Activated CD8-positive, alpha-beta memory T cell treated with anti-CD3 and anti-CD28 coated beads for 24 hours (primary cell): ENCODE data around the gene FAM53B.
"Not testable (repeated sequence)": the region's sequence is repeated elsewhere in the genome, so short reads cannot be mapped to it uniquely, and the experiment has no call there.

Experiments used
- DNase-seq: peaks from one replicate; pipeline ENCODE4 v3.0.0-alpha.2; 2020

The FAM53B gene

DNA sequence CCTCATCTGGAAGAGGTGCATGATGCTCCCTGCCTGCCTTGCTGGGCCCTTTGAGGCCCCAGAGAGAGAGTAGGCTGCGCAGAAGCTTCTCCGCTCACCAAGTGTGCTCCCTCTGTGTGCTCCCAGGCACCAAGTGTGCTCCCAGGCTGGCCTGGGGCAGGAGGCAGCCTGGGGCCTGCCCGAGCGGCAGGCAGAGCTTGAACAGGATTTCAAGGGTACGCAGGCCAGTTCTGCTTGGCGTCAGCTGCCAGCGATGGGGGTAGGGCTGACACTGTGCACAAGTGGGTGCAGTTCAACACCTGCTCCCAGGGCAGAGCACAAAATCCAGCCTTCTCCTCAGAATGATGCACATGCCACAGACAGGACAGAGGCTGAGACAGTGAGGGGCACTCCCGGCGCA is 119.7 kb downstream of the FAM53B start:
- no peak for DNase-seq

DNA sequence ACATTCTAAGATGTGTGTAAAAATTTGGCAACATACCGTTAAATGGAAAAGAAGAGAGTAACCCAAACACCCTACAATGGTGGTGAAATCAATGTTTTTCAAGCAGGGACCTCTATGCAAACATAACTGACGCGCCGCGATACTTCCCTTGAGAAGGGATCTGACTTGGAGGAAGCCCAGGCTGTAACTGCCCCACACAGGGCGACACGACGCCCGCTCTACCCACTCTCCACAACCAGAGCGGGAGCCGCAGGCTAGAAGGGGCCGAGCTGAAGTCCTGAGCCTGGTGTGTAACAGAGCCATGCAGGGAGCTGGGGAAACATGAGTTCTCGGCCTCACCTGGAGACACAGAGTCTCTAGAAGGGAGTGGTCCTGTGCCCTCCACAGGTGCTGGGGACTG is 120.2 kb downstream of the FAM53B start:
- no peak for DNase-seq

DNA sequence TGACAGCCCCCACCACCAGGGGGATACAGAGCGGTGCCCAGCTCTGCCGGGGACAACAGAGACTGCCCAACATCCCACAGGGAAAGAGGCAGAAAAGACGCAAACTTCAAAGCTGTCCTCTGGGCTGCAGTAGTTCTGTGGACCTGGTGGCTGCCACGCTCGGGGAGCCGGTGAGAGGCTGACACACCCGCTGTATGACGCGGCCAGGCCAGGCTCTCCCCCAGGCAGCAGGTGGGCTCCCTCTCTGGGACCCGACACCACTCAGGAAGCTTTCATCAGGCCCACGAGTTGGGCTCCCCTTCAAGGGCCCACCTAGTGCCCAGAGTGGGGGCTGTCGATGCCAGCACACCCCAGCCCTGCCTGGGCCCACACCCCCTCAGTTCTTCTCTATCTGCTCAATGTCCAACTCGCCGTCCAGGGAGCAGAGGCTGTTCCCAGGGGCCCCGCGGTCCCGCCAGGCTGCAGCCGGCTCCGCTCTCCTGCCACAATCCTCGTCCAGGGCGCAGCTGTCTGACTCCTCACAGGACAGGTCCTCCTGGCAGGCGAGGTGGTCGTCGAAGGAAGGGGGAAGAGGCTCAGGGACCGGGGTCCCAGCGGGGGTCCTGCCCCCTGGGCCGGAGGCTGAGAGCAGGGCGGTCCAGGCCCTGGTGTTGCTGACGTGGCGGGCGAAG is 121.2 kb downstream of the FAM53B start:
- no peak for DNase-seq

DNA sequence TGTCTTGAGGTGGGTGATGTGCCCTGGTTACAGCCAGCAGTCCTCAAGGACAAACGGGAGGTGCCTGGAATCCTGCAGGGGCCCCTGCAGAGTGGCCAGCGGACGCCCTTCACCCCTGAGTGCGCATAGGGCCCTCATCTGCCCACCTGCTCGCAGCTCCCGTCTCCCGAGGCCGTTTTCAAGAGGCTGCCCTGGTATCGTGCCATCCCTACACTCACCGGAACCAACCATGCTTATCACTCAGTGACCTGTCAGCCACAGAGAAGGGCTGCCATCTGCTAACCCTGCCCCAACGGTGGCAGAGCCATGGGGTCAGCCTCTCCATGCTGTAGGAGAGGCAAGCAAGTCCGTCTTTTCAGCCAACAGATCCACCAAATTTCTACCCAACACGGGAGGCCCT is 122.0 kb downstream of the FAM53B start:
- DNase-seq, result no peak

DNA sequence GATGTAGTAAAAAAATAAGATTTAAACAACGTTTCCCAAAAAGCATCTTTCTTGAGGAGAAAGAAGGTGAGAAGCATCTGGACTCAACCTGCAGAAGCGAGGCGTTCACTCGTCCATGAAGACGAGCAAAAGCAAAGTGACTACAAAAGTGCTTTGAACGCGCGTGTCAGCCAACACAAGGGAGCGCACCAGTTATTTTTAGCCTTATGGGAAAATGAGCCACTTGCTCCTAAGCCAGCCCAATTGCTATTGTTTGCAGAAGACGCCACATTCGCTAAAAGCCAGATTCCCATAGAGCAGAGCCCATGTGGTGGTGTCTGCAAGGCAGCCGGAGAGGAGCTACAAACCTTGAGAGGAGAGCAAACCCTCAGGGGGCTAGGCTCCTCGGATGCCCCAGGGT is 122.5 kb downstream of the FAM53B start:
- no peak for DNase-seq

DNA sequence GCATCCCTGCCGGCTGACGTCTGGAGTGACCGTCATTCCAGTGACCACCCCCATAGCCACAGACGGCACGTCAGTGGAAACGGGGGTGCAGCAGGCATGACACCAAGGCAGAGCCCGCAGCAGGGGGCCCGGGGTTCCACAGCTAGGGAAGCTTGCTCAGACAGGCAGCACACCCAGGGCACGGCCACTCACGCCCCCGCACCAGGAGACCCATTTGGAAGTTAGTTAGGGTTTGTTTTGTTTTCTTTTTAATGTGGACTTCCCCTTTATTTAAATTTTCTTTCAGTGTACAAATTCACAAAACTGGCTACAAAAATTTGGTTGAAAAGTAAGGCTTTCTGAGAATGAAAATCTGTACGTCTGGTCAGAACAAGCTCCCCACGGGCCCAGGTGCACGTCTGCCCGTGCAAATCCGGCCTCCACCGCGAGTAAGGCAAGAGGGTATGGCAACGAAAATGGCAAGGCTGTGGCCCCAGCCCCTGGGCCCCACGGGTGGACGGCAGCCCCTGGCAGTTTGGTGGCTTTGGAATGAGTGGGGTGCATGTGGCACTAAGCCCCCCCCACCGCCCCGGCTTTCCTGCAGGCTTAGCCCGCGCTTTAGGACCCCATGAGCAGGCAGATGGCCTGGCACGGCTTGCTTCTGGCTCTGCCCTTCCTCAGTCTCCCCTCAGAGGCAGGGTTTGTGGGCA is 124.2 kb downstream of the FAM53B start:
- DNase-seq, result no peak

DNA sequence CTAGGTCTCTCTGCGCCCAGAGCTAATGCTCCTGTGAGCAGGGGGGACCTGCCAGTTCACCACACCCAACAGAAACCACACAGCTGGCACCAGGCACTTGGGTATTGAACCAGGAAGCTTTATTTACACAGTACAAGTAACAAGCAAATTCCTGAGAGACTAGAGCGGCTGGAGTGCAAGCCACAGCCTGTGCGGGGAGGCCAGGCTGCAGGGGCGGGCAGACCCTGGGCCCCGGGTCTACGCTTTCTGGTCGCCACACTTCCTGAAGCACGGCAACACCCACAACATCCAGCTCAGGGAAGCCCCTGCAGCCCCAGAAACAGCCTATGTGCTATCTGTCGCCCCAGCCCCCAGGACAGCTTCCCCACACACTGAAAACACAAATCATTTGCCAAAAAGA is 125.0 kb downstream of the FAM53B start:
- DNase-seq, result no peak

DNA sequence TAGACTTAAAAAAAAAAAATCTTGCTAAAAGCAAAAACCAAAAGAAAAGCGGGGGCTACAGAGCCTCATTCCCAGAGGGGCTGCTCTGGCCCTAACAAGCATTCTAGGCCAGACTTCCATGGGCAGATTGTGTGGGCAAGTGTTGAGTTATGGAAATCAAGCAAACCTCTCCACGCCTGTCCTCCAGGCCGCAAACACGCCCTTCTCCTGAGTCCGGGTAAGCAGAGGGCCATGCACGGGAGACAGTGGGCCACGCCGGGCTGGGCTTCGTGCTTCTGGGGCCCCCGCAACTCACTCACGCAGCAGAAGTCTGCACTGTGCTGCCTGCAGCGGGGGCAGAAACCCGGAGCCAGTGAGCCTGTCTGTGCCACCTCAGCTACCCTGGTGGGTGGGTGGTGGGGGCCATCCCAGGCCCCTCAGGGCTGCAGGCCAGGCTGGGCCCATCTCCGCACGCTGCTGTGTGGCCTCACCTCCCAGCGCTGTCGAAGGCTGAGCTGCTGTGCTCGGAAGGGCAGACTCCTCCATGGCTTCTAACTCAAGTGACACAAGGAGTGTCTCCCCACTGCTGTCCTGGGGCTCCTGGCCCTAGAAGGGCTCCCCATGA is 125.6 kb downstream of the FAM53B start:
- DNase-seq, result no peak

DNA sequence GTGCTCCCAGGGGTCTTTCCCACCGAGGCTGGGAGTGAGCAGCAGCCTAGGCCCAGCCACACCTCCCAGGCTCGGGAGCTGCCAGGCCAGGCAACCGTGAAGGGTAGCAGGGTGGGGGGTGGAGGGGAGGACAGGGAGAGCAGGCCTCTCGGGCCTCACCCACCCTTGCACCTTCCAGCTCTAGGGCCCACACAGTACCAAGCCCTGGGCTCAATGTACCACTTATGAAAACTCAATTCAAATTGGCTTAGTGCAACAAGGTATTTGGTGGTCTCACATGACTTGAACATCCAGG is 127.4 kb downstream of the FAM53B start:
- DNase-seq, result no peak

DNA sequence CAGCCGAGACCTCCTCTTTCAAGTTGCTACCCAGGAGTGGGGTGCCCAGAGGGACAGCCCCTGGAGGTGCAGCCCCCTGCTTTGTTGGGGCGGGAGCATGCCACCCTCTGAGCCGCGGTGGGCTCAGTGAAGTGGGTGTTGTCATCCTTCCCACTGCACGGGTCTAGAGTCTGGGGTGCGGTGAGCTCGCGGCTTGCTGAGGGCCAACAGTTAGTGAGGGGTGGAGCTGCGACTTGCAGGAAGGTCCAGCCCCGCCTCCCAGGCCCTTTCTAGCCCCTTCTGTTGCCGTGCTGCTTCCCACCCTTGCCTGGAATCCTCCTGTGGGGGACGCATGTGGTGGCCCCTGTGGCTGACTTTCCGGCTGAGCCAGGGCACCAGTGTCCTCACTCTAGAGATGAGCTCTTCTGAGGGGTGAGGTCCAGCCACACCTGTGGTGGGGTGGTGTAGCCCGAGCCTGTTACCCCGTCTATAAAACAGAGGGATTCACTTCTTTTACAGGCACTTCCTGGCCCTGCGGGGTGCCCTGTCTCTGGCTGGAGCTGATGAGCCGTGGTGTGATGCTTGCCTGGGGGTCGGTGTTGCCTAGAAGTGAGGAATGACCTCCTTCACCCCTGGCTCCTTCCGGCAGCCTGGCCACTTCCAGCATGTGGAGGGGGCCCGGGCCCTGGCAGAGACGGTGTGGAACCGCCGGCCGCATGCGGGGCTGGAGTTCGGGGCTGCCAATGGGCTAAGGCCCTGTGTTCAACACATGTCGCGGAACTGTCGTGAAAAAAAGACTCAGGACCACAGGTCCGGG is 127.9 kb downstream of the FAM53B start:
- DNase-seq, result no peak

DNA sequence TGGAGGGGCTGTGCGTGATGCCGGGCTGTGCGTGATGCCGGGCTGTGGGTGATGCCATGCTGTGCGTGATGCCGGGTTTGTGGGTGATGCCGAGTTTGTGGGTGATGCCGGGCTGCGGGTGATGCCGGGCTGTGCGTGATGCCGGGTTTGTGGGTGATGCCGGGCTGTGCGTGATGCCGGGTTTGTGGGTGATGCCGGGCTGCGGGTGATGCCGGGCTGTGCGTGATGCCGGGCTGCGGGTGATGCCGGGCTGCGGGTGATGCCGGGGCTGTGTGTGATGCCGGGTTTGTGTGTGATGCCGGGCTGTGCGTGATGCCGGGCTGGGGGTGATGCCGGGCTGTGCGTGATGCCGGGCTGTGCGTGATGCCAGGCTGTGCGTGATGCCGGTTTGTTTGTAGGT is 128.9 kb downstream of the FAM53B start:
- DNase-seq, result no peak

DNA sequence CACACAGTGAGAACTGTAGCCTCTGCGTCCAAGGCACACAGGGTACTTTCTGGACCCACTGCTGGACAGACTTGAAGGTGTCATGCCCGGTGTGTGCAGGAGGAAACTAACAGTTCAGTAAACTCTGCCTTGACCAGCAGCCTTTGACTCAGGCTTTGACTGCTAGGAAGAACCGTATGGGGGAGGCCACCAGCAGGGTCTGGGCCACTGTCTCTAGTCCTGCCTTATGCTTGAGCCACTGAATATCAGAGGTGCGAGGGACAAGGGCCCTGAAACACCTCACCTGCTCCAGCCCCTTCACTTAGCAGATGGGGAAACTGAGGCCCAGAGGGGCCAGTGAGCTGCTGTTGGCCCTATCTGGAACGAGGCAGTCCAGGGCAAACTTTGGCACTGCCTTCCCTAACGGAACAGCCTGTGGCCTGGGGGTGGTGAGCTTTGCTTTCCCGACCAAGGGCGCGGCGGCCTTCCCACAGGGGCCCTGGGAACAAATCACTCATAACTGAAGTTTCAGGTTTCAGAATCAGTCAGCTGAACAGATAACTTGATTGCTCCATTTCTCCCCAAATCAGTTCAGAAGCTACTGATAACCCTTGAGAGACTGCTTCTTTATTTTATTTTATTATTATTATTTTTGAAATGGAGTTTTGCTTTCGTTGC is 130.0 kb downstream of the FAM53B start:
- DNase-seq, result peak; percentile 79

DNA sequence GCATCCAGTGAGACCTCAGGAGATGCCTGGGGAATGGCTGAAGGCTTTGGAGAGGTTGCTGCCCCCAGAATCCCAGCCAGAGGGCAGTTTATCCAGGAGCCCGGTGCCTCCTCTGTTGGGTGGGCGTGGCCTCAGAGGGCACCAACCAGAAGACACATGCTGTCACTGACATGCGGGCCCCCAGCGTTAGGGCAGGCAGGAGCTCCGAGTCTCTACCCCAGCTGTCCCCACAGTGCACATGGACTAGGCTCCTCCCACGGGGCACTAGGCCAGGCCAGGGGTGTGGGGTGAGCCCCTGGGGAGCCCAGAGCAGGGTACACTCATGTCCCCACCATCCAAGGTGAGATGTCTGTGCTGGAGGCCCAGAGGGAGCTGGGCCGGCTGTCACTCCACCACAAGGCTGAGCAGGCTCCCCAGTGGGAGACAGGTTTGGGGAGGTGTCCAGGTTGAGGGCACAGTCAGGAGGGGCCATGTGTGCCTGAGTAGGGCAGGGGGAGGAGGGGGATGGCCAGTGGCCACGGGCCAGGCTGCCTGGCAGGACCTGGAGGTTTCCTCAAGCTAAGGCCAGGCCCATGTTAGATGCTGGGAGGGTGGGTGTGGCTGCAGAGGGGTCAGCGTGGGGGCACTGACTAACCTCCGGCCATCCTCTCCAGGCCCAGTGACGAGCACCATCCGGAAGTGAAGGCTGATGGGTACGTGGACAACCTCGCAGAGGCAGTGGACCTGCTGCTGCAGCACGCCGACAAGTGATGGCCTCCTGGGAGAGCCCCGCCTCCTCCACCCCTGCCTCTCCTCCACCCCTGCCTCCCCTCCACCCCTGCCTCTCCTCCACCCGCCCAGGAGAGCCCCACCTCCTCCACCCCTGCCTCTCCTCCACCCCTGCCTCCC is 131.3 kb downstream of the FAM53B start:
- DNase-seq, result no peak

DNA sequence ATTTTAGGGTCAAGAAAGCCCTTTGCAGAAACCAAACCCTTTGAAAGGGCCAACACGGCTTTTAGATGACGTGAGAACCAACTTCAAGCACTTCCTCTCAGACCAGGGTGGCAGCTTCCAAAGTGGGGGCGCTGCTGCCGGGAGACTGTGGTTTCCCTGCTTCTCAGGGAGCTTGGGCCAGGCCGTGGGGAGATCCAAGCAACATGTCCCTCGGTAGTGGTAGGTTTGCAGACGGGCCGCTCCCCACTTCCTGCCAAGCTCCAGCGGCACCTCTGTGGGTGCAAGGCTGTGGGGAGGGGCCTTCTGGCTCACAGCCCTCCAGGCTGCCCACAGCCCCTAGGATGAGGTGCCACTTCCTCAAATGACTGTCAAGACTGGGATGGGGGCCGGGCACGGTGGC is 132.4 kb downstream of the FAM53B start:
- peak; percentile 75 for DNase-seq

DNA sequence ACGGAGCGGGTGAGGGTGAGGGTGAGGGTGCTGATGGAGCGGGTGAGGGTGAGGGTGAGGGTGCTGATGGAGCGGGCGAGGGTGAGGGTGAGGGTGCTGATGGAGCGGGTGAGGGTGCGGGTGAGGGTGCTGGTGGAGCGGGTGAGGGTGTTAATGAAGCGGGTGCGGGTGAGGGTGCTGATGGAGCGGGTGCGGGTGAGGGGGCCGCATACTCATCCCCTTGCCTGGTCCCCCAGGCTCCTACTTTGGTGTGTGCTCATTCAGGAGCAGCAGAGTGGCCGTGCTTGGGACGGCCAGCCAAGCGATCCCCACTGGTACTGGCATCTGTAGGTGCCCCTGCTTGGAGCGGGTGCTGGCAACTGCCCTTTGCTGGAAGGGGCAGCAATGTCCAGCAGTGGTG is 133.3 kb downstream of the FAM53B start:
- not testable (repeated sequence) for DNase-seq

DNA sequence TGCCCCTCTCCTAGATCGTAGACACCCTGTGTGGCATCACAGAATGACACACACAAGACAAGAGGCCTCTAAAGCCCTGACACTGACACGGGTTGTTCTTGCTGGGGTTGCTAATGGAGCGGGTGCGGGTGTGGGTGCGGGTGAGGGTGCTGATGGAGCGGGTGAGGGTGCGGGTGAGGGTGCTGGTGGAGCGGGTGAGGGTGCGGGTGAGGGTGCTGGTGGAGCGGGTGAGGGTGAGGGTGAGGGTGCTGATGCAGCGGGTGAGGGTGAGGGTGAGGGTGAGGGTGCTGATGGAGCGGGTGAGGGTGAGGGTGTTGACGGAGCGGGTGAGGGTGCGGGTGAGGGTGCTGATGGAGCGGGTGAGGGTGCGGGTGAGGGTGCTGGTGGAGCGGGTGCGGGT is 134.0 kb downstream of the FAM53B start:
- DNase-seq, result not testable (repeated sequence)

DNA sequence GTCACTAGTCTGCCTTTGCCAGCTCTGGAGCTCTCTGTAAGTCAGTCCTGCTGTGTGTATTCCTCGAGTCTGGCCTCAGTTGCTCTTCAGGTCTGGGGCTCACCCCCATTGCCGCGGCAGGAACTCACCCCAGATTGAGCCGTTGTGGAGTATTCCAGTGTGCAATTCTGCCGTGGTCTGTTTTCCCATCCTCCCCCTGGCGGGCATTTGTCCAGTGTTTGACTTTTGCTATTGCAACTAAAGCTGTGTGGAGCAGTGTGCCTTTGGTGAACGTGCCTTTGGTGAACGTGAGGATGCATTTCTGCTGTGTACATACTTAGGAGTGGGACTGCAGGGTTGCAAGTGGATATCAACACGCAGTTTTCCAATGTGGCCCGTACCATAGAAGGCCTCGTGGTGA is 134.5 kb downstream of the FAM53B start:
- no peak for DNase-seq

DNA sequence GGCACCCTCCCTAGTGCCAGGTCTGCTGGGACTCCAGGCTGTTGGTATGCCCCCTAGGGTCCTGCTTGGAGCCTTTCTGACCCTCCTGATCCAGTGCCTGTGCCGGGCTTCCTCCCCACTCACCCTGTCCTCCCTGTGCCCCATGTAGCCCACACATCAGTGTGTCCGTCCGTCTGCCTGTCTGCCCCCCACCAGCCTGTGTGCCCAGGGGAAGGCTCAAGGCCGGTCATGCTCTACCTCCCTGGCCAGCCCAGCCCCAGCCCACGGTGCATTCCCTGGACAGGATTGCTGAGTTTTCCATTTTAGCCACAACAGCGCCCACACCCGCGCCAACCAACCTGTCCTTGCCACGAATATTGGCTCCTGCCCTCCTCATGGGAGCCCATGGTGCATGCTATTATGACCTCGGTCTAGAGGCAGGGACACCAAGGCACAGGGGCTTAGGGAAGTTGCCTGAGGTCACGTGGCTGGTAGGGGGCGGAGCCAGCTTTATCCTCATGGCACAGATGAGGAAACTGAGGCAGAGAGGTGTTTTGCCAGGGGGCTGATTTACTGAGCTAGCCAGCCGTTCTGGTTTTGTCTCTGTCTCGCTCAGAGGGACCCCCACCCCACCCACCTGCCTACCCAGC is 136.0 kb downstream of the FAM53B start:
- DNase-seq, result no peak

DNA sequence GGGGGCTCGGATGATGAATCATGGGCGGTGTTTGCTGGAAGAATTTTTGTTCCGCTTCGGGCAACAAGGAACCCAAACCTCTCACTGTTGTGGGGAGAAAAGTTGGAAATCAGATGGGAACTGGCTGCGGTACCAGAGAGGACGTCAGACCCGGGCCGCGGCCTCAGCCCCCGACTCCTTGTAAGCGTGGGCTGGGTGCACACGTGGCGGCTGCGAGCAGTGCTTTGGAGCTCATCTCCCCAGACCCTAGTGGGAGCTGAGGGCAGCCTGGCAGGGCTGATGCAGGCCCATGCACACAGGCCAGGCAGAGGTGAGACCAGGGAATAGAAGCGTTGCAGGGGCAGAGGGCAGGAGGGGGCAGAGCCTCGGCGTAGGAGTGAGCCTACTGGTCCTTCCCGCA is 136.5 kb downstream of the FAM53B start:
- no peak for DNase-seq

DNA sequence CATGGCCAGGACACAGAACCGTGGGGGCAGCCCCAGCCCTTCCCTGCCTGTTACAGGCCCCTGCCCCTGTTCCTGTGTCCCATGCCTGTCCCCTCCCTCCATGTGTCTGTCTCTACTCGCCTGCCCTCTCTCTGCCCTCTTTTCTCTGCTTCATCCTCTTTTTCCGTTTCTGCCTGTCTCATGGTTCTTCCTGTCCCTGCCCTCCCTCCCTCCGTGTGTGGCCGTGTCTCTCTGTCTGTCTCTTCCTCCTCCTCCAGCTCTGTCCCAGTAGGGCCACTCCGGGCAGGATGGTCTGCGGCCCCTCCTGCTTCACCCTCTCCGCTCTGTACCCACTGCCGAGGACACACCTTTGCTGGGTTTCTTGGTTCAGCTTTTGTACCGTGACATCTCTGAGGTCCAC is 137.4 kb downstream of the FAM53B start:
- no peak for DNase-seq

DNA sequence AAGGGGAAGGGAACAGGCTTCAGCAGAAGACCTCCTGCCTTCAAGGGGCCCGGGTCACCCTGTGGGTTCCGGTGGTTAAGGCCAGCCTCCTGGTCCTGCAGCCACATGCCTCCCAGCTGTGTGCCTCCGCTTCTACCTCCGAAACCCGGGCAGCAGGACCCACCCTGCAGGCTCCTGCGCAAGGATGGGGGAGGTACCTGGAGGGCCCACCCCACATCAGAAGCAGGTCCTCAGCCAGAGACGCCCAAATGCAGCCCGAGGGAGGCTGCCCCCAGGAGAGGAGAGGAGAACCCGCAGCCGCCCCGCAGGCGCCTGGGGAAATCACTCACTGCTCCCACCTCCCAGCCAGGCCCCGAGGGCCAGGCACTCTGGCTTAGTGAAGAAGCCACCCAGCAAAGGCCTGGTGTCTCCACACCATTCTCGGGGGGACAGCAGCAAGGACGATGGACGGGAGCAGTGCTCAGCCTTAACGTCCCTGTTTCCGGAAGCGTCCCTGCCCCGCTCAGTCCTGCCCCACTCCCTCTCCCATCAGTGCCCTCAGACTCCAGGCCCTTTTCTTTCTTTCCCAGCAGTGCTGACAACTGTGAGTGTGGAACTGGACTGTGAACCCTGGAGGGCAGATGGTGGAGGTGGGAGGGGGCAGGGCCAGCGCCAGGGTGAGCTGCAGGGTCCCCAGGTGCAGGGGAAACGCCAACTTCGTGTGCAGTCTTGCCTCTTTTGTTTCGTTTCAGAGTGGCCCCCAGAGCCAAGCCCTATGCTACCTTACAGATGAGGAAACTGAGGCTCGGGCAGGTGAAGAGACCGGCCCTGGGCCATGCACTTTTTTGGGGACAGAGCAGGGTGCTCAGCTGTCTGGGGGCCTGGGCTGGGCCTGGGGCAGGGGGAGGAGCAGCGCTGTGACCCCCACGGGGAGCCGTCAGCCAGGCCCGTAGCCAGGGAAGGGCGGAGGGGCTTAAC is 138.0 kb downstream of the FAM53B start:
- no peak for DNase-seq
